OCI-LY7 (cell line): ENCODE data around the gene UFD1. TPM values are rescaled to one million over a fixed set of nuclear protein-coding genes. Genes with fewer than 3 reads are reported as not detected.
A peak's percentile ranks its signal among the peaks of the same experiment; 100 is the strongest.
"Not testable (repeated sequence)": the region's sequence is repeated elsewhere in the genome, so short reads cannot be mapped to it uniquely, and the experiment has no call there.

Experiments used
- BruUV-seq: library from RNA; stranded (reverse); fragments of 400-500 nt; replicated peaks from 2 replicates; lab custom pipeline; 2021; lab: Mats Ljungman, UMichigan
- CTCF ChIA-PET: fragments of 300-600 bp; sonication (Branson Sonifier 250); formaldehyde crosslinking; loops from one replicate; lab custom pipeline; 2022; ENCODE audit warnings: antibody characterized with exemption; ENCODE audit not compliant: unreplicated experiment; lab: Charles Lee
- POLR2A ChIA-PET: fragments of 300-600 bp; sonication (Branson Sonifier 250); formaldehyde crosslinking; loops from one replicate; lab custom pipeline; 2022; ENCODE audit warnings: antibody characterized with exemption; lab: Charles Lee
- DNase-seq: peaks from one replicate; pipeline ENCODE4 v3.0.0-alpha.2; 2015; ENCODE audit warnings: low spot score
- H2AFZ ChIP-seq: fragments of 200-600 bp; sonication (generic), shearing (Covaris generic); 2 replicates; pipeline ENCODE4 v1.6.1; 2014; ENCODE audit warnings: mild to moderate bottlenecking, antibody characterized with exemption, low read length, moderate library complexity
- H3K27ac ChIP-seq: fragments of 200-600 bp; sonication (generic); 2 replicates; pipeline ENCODE4 v1.5.1; 2014; ENCODE audit warnings: mixed run types, low read depth, mild to moderate bottlenecking, moderate library complexity, low read length, inconsistent platforms; ENCODE audit not compliant: poor library complexity, severe bottlenecking
- H3K36me3 ChIP-seq: fragments of 200-600 bp; sonication (generic); 2 replicates; pipeline ENCODE4 v1.6.1; 2014; ENCODE audit warnings: mild to moderate bottlenecking, antibody characterized with exemption, low read length, moderate library complexity, mixed read lengths; ENCODE audit not compliant: insufficient read depth
- H3K4me1 ChIP-seq: fragments of 200-600 bp; sonication (generic); 2 replicates; pipeline ENCODE4 v1.5.1; 2014; ENCODE audit warnings: mild to moderate bottlenecking, low read length; ENCODE audit not compliant: insufficient read depth, poor library complexity, severe bottlenecking
- H3K4me2 ChIP-seq: fragments of 200-600 bp; sonication (generic); 2 replicates; pipeline ENCODE4 v1.6.1; 2014; ENCODE audit warnings: mild to moderate bottlenecking, low read length
- H3K4me3 ChIP-seq: fragments of 200-600 bp; sonication (generic); 2 replicates; pipeline ENCODE4 v1.5.1; 2014; ENCODE audit warnings: mild to moderate bottlenecking, low read depth, low read length; ENCODE audit not compliant: poor library complexity, severe bottlenecking
- H3K79me2 ChIP-seq: fragments of 200-600 bp; sonication (generic); 2 replicates; pipeline ENCODE4 v1.6.1; 2016; ENCODE audit warnings: low read depth, mild to moderate bottlenecking, low read length, moderate library complexity, mixed read lengths; ENCODE audit not compliant: insufficient read depth
- H3K9me2 ChIP-seq: fragments of 200-600 bp; sonication (generic); 2 replicates; pipeline ENCODE4 v1.6.1; 2016; ENCODE audit warnings: mild to moderate bottlenecking, low read length, mixed read lengths; ENCODE audit not compliant: insufficient read depth
- H3K9me3 ChIP-seq: fragments of 200-600 bp; sonication (generic); 2 replicates; pipeline ENCODE4 v1.6.1; 2014; ENCODE audit warnings: mild to moderate bottlenecking, mixed run types, low read length, mixed read lengths
- H4K20me1 ChIP-seq: fragments of 200-600 bp; sonication (generic); 2 replicates; pipeline ENCODE4 v1.6.1; 2014; ENCODE audit warnings: mild to moderate bottlenecking, antibody characterized with exemption, low read length, moderate library complexity, mixed read lengths; ENCODE audit not compliant: insufficient read depth
- CTCF ChIP-seq: fragments of 200-600 bp; sonication (generic); conservative IDR thresholded peaks from 2 replicates; pipeline ENCODE4 v1.5.1; 2014; ENCODE audit warnings: mild to moderate bottlenecking, antibody characterized with exemption, low read length, moderate library complexity, mixed read lengths
- EZH2phosphoT487 ChIP-seq: fragments of 200-600 bp; sonication (generic); IDR thresholded peaks from 2 replicates; pipeline ENCODE4 v1.6.1; 2018; ENCODE audit warnings: low read depth, borderline replicate concordance, mild to moderate bottlenecking, mixed run types, antibody characterized with exemption, low read length, moderate library complexity, mixed read lengths
- intact Hi-C: fragments of 100-400 bp; cut with micrococcal nuclease; formaldehyde crosslinking; loops from one replicate; pipeline ENCODE4 v1.10.0; 2022; ENCODE audit not compliant: unreplicated experiment
- total RNA-seq, 2 experiments: library from RNA; depleted of rRNA in 1 of 2; stranded (reverse); fragments of >200 nt in 1 of 2; shearing (Covaris generic) in 1 of 2; gene quantifications; 2 replicates each; pipeline ENCODE4 v1.2.3, GENCODE V29; 2014 to 2022

UFD1 gene
- total RNA-seq, 2 experiments from 2014 or later: 60.1 to 70.8 TPM

- no peak overlapping the region for H3K4me2 ChIP-seq
- no peaks in the 10 kb centered on the region for H3K9me2 ChIP-seq
- H3K9me3 ChIP-seq: no peaks in the 10 kb centered on the region
- H3K79me2 ChIP-seq: peaks cover 33% of the 10 kb centered on the region; the same call in 1 of the 2 replicates
- H3K4me3 ChIP-seq: no peak overlapping the region
- no TSS peak for BruUV-seq
- DNase-seq: no peak
- POLR2A ChIA-PET: no interaction called here
- H3K27ac ChIP-seq: no peak overlapping the region
- H3K4me1 ChIP-seq: peaks cover 22% of the 10 kb centered on the region
- intact Hi-C loops: loop anchor here (10.0 kb wide), 1 partner anchor 293 kb away; the partner anchor contains the start of gene ESS2
- CTCF ChIA-PET: no interaction called here
- no peak overlapping the region for H2AFZ ChIP-seq
- TF ChIP-seq EZH2phosphoT487: no peak
- TF ChIP-seq CTCF: no peak
- peaks cover 7% of the 10 kb centered on the region; the same call in 1 of the 2 replicates for H4K20me1 ChIP-seq
- H3K36me3 ChIP-seq: peaks cover 73% of the 10 kb centered on the region
Measured at GRCh38 chr22:19438298-19438697, 40.7 kb downstream of the UFD1 start.

DNA sequence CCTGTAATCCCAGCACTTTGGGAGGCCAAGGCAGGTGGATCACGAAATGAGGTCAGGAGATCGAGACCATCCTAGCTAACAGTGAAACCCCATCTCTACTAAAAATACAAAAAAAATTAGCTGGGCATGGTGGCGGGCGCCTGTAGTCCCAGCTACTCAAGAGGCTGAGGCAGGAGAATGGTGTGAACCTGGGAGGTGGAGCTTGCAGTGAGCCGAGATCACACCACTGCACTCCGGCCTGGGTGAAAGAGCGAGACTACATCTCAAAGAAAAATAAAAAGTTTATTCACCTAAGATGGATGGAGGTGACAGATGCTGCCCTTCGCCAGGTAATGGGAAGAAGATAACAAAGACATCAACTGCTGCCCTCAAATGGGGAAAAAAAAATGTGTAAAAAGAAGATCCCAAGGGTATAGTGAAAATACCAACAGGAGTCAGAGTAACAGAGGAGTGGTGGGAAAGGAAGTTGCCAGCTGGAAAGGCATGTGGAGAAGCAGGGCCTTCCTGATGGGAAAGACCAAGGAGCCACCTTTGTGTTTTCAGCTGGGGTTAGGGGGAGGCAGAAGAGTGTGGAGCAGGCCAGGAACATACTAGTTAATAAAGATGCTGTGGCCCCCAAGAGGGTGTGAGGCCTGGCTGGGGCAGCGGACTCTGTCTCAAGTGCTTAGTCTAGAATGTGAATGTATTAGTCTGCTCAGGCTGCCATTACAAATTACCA is 42.4 kb downstream of the UFD1 start:
- H3K9me2 ChIP-seq, H3K9me3 ChIP-seq, H4K20me1 ChIP-seq, BruUV-seq, H2AFZ ChIP-seq, H3K4me3 ChIP-seq, DNase-seq, H3K4me2 ChIP-seq, H3K27ac ChIP-seq: not testable (repeated sequence)
- POLR2A ChIA-PET: interaction anchor here (0.6 kb wide), 2 partner anchors 25 to 452 kb away, joined by 3 read pairs; no protein-coding TSS in a partner anchor
- Histone ChIP-seq H3K79me2 (peaks cover 22% of the 10 kb centered on the region; the same call in 1 of the 2 replicates), H3K36me3 (peaks cover 58% of the 10 kb centered on the region; the same call in 1 of the 2 replicates), H3K4me1 (peaks cover 25% of the 10 kb centered on the region)
- intact Hi-C loops: loop anchor here (10.0 kb wide), 1 partner anchor 292 kb away; the partner anchor contains the start of gene ESS2
- CTCF ChIA-PET: interaction anchor here (0.6 kb wide), 1 partner anchor 528 kb away, joined by 3 read pairs; no protein-coding TSS in a partner anchor

DNA sequence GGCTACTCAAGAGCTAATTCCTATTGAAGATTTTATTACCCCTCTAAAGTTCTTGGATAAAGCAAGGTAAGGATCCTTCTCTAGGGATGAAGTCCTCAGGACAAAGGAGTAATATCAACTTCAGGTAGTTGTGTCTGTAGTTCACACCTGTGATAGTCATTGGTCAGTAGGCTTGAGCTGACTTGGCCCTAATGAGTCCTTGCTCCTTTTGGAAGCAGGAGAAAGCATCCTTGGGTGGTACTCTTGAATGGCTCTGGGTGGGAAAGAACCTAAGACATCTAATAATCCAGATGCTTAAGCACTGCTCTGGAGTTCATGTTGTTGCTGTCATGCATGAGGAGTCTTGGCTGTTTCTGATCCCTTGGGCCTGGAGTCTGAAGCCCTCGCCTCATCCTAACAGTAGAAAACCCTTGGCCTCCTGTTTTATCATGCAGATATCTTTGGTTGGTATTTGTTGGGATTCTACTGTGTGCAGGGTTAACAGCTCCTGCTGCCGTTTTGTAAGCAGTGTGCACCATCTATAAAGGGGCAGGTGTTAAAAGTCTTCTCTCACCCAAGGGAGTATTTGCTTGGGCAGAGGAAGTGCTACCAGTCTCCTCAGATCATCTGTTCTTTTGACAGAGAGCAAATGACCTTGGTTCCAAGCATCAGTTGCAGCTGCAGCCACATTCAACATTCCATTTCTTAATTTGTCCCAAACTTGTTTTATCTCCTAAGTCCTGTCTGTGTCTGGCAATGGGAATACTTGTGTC is 44.0 kb downstream of the UFD1 start:
- H3K27ac ChIP-seq: peak overlapping the region; percentile 48
- peaks cover 23% of the 10 kb centered on the region for H3K79me2 ChIP-seq
- peak; percentile 44 for DNase-seq
- H4K20me1 ChIP-seq: peaks cover 12% of the 10 kb centered on the region
- POLR2A ChIA-PET: interaction anchor here (1.0 to 1.5 kb wide), 2 partner anchors 10 to 17 kb away, joined by 3 to 4 read pairs; no protein-coding TSS in a partner anchor
- intact Hi-C loops: loop anchor here (5.0 to 10.0 kb wide), 4 partner anchors 133 to 318 kb away; partner anchors contain the start of genes ESS2 and SLC25A1
- CTCF ChIA-PET: no interaction called here
- peak overlapping the region; percentile 17; the same call in 1 of the 2 replicates for H3K4me2 ChIP-seq
- H2AFZ ChIP-seq: no peak overlapping the region
- H3K9me2 ChIP-seq: no peaks in the 10 kb centered on the region
- no TSS peak for BruUV-seq
- TF ChIP-seq EZH2phosphoT487: no peak
- no peak for TF ChIP-seq CTCF
- peaks cover 52% of the 10 kb centered on the region; the same call in 1 of the 2 replicates for H3K36me3 ChIP-seq
- peaks cover 28% of the 10 kb centered on the region for H3K4me1 ChIP-seq
- no peaks in the 10 kb centered on the region for H3K9me3 ChIP-seq
- H3K4me3 ChIP-seq: no peak overlapping the region
